ENCODE data around the gene VPS37D.

DNA sequence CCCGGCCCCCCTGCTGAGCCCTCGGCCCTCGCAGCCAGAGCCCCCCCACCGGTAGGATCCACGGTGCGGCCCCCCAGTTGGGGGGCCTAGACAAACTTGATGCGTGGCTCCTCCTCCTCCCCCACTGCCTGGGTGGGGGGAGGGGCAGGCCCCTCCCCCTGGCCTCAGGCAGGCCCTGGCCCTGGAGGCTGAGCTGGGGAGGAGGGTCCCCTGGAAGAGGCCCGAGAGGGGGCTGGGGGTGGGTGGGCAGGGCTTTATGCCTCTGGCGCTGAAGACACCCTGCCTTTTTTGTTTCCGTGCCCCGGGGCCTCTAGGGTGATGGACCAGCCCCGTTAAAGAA lies 3.7 kb downstream of the VPS37D start:
- TF ChIP-seq, protein P1, sequence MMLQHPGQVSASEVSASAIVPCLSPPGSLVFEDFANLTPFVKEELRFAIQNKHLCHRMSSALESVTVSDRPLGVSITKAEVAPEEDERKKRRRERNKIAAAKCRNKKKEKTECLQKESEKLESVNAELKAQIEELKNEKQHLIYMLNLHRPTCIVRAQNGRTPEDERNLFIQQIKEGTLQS (IDR thresholded peaks at IDR 0.05; ENCODE audit: borderline replicate concordance, extremely low read depth, low read depth, low read length), result no peak
- TF ChIP-seq, protein P2, sequence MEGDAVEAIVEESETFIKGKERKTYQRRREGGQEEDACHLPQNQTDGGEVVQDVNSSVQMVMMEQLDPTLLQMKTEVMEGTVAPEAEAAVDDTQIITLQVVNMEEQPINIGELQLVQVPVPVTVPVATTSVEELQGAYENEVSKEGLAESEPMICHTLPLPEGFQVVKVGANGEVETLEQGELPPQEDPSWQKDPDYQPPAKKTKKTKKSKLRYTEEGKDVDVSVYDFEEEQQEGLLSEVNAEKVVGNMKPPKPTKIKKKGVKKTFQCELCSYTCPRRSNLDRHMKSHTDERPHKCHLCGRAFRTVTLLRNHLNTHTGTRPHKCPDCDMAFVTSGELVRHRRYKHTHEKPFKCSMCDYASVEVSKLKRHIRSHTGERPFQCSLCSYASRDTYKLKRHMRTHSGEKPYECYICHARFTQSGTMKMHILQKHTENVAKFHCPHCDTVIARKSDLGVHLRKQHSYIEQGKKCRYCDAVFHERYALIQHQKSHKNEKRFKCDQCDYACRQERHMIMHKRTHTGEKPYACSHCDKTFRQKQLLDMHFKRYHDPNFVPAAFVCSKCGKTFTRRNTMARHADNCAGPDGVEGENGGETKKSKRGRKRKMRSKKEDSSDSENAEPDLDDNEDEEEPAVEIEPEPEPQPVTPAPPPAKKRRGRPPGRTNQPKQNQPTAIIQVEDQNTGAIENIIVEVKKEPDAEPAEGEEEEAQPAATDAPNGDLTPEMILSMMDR (IDR thresholded peaks at IDR 0.05 in 2 of 3, conservative IDR thresholded peaks at IDR 0.05 in 1 of 3; ENCODE audit: control insufficient read depth in 2 of 3, extremely low read depth in 1 of 3, insufficient read depth in 1 of 3, low read depth in 3 of 3, low read length in 3 of 3), result no peak
- TF ChIP-seq, protein P3, sequence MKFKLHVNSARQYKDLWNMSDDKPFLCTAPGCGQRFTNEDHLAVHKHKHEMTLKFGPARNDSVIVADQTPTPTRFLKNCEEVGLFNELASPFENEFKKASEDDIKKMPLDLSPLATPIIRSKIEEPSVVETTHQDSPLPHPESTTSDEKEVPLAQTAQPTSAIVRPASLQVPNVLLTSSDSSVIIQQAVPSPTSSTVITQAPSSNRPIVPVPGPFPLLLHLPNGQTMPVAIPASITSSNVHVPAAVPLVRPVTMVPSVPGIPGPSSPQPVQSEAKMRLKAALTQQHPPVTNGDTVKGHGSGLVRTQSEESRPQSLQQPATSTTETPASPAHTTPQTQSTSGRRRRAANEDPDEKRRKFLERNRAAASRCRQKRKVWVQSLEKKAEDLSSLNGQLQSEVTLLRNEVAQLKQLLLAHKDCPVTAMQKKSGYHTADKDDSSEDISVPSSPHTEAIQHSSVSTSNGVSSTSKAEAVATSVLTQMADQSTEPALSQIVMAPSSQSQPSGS (IDR thresholded peaks at IDR 0.05; ENCODE audit: low read length), result no peak
- TF ChIP-seq BRCA1 (IDR thresholded peaks at IDR 0.05; ENCODE audit: low read depth, low read length) (no peak), NR2C2 (IDR thresholded peaks at IDR 0.05; ENCODE audit: borderline replicate concordance, control insufficient read depth, insufficient read length, low read depth) (no peak), SIX5 (IDR thresholded peaks at IDR 0.05; ENCODE audit: low read depth, low read length, severe bottlenecking) (no peak), EP300 (IDR thresholded peaks at IDR 0.05; ENCODE audit: borderline replicate concordance in 1 of 2, control insufficient read depth in 1 of 2, low read depth in 2 of 2, low read length in 2 of 2) (no peak)

All from GM12878 (cell line).